ENCODE data around the gene PDGFC.

DNA sequence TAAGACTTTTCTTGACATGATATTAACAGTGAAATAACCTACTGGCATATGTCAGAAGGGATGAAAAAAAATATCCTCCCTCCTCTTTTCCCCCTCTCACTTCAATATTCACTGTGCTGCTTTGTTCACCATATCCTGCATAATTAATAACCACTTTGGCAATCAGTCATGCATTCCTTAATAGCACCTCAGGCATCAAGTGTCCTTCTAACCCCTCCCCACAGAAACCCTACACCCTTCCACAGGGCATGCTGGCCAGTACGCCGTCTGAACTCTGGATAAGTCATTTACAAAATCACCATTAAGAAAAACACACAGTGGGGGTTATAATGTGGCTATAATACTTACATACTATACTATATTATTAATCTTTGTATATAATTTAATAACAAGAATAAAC is 165.9 kb downstream of the PDGFC start:
- TF ChIP-seq, protein P1, sequence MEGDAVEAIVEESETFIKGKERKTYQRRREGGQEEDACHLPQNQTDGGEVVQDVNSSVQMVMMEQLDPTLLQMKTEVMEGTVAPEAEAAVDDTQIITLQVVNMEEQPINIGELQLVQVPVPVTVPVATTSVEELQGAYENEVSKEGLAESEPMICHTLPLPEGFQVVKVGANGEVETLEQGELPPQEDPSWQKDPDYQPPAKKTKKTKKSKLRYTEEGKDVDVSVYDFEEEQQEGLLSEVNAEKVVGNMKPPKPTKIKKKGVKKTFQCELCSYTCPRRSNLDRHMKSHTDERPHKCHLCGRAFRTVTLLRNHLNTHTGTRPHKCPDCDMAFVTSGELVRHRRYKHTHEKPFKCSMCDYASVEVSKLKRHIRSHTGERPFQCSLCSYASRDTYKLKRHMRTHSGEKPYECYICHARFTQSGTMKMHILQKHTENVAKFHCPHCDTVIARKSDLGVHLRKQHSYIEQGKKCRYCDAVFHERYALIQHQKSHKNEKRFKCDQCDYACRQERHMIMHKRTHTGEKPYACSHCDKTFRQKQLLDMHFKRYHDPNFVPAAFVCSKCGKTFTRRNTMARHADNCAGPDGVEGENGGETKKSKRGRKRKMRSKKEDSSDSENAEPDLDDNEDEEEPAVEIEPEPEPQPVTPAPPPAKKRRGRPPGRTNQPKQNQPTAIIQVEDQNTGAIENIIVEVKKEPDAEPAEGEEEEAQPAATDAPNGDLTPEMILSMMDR (conservative IDR thresholded peaks at IDR 0.05; ENCODE audit: low read length): no peak
- TF ChIP-seq EZH2phosphoT487 (IDR thresholded peaks at IDR 0.05; ENCODE audit: borderline replicate concordance, low read depth, low read length): no peak

Data from OCI-LY7 (cell line).